Left kidney (tissue), 2 donors: Measurements from ENCODE around the gene ITPR1. TPM values are rescaled to one million over a fixed set of nuclear protein-coding genes. Genes with fewer than 3 reads are reported as not detected.

Experiments used
- DNase-seq: peaks from one replicate; pipeline ENCODE4 v3.0.0-alpha.2; 2013
- polyA plus RNA-seq: library from polyadenylated mRNA; unstranded; fragments of 120-200 nt; gene quantifications from one replicate; pipeline ENCODE4 v1.2.1, GENCODE V29; 2013; ENCODE audit not compliant: insufficient read length

Gene ITPR1
- polyA plus RNA-seq, 1 donor, result 68.2 TPM

- no peak for DNase-seq
Measured at GRCh38 chr3:4476496-4476895, 16.7 kb upstream of the ITPR1 start.

DNA sequence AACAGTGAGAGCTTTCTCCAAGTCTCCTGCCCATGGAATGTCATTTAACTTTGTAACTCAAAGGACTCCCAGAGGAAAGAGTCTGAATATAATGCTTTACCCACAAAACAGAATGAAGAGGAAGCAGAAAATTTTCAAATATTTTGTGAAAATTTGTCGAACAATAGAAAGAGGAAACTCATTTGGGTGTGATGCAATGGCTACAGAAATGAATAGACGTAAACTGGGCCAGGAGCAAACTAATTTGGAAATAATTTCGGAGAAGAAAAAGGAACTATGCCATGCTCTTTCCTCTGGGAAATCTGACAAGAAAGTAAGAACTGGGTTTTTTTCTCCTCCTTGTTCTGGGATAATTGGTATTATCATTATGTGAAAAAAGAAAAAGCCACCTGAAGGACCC, 14.9 kb upstream of the ITPR1 start:
- no peak for DNase-seq

DNA sequence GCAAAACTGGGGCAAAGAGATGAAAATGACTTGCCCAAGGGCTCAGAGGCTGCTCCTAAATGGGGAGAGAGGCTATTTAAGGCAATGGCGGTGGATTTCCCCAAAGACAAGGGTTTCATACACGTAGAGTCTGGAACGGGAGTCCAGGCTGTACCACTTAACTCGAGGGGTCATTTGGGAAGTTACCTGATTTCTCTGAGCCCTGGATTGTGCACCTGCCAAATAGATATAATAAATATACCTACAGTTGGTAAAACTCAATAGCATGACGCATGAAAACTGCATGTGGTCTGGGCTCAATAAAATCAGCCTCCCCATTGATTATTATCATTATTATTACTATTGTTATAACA, 1.3 kb upstream of the ITPR1 start:
- no peak for DNase-seq

DNA sequence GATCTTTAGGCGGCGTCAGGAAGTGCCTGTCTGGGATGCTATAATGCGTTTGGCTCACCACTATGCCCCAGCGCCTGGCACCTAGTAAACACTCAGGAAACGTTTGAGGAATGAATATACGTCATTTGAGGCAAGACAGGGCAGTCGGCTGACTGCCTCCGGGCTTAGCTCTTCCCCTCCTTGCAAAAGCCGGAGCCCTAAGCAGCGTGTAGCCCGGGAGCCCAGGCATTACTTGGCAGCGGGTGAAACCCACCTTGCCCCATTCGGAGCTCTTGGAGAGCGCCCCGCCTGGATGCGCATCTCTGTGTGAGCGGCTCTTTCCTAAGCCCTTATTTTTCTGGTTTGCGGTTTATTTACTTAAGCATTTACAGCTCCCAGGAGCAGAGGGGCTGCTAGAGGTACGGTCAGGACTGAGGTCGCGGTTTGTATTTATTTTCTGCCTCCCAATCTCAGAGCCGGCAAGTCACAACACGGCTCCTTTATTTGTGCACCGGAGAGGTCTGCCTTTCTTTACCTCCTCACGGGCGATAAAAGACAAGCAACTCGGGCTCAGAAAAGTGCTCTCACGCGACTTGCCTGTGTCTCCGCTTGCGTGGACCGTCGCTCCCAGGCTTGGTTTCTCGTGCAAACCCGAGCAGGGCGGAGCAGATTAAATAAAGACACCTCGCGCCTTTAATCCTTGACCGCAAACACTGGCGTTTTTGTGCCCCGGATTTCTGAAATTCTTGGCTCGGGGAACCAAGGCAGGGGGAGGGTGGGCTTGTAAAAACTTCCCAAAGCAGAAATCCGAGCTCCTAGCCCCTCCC, 737 bp upstream of the ITPR1 start:
- no peak for DNase-seq

DNA sequence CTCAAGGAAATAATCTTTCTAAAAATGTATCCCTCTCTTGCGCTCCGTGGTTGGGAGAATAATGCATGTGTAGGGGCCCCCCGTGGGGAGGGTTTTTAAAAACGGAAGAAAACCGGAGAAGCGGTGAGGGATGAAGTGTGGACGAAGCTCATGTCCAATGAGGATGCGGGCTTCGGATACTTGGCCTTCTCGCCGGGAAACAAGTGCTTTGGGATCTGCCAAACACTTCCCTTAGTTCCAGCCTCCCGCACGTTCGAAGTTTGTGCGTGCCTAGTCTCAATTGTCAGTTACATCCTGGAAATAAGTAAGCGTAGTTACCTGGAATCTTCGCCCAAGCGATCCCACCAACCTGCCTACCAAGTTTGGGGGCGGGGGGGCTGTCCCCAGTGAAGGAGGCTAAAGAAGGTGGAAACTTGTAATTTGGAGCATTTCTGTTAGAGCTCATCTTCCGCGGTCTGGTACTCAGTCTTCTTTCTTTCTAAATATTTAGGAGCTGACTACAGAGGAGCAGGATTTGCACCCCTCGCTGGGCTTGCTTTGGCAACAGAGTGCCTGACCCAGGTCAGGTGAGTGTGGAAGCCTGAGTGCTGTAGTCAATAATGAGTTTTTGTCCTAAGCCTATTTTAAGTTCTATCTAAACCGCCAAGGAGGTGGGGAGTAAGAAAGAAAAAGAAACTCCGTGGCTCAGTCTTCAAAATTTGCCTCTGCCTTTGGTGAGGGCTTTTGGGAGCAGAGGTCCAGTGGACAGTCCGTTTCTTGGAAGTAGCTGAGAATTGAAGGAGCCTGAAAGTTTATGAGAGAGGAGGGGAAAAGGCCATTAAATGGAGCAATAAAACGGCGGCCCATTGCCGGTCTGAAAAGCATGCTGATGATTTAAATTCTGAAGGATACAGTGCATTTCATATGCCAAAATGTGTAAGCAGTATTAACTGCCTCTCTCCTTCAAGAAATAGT, 1.1 kb downstream of the ITPR1 start:
- no peak for DNase-seq

GRCh38 chr3:4494895-4495264, 1.7 kb downstream of the ITPR1 start:
- DNase-seq, result no peak

GRCh38 chr3:4495294-4496086, 2.3 kb downstream of the ITPR1 start:
- no peak for DNase-seq

- no peak for DNase-seq
Measured at GRCh38 chr3:4496087-4496452, 2.9 kb downstream of the ITPR1 start.

- no peak for DNase-seq
Measured at GRCh38 chr3:4497005-4497692, 4.0 kb downstream of the ITPR1 start.

- DNase-seq, result no peak
Measured at GRCh38 chr3:4497843-4498324, 4.7 kb downstream of the ITPR1 start.

- no peak for DNase-seq
Measured at GRCh38 chr3:4498446-4498845, 5.3 kb downstream of the ITPR1 start.

DNA sequence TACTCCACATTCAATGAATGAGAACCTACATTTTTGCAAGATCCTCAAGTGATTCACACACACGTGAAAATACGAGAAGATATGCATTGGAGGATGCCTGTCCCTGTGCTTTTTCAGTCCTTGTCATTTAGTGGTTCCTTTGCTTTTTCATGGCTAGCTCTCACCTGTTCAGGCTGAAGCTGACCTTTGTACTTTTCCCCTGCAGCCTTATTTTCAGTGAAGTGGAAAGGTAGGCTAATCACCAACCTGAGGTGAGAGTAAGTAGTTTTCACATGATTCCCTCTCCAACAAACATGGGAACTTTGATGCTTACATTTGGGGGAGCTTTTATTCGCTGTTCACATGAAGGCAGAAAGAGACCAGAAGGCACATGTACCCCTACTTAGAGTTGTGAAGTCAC, 8.3 kb downstream of the ITPR1 start:
- no peak for DNase-seq

GRCh38 chr3:4501927-4502326, 8.8 kb downstream of the ITPR1 start:
- no peak for DNase-seq

DNA sequence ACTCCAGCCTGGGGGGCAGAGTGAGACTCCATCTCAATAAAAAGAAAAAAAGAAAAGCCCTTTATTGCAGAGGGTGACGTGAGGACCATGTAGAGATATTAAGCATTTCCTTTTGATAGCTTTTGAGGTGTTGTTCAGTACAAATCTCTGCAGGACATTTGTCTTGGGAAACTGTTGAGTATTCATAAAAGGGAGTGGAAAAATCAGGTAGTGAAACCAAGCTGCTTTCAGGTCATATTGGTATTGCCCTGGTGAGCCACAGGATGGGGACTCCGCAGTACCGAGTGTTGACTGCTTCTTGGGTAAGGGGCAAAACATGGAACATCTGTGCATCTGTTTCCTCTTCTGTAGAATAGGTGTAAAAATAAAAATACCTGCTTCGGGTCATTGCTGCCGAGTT, 9.9 kb downstream of the ITPR1 start:
- no peak for DNase-seq

- no peak for DNase-seq
Measured at GRCh38 chr3:4504340-4505261, 11.5 kb downstream of the ITPR1 start.

DNA sequence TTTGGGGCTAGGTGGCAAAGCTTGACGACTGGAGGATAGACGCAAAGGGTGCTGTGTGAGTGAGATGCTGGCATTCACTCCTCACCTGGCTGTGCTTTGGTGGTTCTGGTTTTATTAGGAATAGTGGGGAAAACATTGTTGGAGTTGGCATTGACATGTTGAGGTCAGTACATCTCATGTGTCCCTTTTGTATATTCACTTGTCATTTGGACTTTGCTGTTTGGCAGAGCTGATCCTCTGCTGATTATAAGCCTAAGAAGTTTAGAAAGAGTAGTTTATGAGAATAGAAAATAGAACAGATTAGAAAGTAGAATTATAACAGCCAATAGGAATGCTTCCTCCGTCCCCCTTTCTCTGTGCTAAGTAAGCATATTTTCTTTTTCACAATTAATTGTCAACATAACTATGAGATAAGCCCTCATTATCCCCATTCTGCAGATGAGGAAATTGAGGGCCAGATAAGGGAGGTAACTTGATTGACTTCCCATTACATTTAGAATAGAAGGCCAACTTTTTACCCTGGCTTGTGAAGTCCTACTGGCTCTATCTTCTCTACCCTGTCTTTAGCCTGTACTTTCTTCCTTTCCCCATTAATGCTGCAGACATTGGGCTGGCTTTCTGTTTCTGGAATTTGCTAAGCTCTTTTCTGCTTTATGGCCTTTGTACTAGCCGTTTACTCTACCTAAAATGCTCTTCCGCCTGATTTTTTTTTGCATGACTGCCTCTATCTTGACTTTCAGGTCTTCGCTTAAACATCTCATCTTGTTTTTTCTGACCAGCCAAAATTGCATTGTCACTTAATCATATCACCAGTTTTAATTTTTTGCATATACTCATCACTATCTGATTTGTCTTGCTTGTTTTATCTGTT, 12.8 kb downstream of the ITPR1 start:
- no peak for DNase-seq

- no peak for DNase-seq
Measured at GRCh38 chr3:4506559-4507023, 13.4 kb downstream of the ITPR1 start.

DNA sequence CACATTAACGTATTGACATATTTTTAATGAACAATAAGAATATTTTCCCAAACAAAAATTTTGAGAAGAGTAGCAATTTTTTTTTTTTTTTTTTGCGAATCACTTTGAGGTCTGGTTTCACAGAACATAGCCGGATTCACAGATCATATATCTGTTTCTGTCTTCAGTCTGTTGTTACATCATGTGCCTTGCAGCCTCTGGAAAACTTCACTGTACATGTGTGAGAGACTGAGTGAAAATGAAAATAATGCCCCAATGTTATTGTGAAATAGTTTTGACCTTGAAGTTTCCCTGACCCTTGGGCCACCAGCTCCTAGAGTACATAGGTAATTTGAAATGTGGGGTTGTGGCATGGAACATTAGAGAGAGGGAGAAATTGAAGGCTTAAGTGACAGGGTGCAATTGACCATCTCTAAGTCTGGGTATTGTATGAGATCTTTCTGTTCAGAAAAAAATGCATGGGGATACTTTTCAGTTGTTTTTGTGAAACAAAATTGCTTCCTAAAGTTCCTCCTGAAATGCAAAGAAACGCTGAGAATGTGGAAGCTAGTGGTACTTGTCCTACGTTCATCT, 14.0 kb downstream of the ITPR1 start:
- no peak for DNase-seq
